Midbrain (tissue), 1 donor: ENCODE data around the gene HIF1A.
"Not testable (repeated sequence)": the region's sequence is repeated elsewhere in the genome, so short reads cannot be mapped to it uniquely, and the experiment has no call there.

ENCODE experiments used
- DNase-seq: peaks from one replicate; lab custom pipeline; 2025; lab: John Stamatoyannopoulos, UW

Gene HIF1A

DNA sequence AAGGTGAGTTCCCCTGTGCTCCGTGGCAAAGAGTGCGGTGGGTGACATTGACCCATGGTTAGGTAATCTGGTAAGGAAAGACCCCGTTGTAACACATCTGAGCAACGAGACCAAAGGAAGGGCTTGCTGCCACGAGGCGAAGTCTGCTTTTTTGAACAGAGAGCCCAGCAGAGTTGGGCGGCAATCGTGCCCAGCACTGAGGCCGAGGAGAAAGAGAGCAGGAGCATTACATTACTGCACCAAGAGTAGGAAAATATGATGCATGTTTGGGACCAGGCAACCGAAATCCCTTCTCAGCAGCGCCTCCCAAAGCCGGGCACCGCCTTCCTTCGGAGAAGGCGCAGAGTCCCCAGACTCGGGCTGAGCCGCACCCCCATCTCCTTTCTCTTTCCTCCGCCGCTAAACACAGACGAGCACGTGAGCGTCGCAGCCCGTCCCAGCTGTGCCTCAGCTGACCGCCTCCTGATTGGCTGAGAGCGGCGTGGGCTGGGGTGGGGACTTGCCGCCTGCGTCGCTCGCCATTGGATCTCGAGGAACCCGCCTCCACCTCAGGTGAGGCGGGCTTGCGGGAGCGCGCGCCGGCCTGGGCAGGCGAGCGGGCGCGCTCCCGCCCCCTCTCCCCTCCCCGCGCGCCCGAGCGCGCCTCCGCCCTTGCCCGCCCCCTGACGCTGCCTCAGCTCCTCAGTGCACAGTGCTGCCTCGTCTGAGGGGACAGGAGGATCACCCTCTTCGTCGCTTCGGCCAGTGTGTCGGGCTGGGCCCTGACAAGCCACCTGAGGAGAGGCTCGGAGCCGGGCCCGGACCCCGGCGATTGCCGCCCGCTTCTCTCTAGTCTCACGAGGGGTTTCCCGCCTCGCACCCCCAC lies at the start of gene HIF1A:
TSS of gene HIF1A (plus strand) at position 684 of the 865 bp plus-strand sequence. CDS start 292 bp downstream, outside the sequence.
- peak; percentile 96 for DNase-seq

DNA sequence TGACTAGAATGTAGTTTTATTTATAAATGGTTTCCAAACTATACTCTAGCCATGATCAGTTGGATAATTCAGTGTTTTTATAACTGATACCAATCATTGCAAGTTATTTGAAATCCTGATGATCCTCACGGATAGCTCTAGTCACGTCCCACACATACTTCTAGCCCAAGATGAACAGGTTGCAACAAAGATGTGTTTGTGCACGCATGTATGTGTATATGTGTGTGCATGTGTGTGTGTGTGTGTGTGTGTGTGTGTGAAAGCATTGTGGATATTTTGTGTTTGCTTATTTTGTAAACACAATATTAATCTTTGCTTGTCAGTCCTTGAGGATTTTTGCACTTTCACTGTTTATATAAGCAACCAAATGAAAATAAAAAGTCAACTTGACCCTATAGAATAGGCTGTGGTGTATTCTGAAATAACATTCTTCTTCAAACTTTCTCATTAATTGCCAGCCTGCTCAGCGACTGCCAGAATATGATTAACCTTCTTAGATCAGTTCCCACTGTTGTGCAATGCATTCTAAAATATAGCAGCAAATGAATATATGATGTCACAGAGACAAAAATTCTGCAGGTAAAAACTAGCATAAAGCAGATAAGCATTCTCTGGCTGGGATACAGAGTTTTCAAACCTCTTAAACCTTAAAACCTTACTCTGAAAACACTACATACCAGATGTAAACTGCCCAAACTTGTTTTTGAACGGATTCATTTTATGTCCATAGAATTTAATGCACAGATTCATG lies 48.8 kb upstream of the HIF1A start:
- DNase-seq, result no peak

DNA sequence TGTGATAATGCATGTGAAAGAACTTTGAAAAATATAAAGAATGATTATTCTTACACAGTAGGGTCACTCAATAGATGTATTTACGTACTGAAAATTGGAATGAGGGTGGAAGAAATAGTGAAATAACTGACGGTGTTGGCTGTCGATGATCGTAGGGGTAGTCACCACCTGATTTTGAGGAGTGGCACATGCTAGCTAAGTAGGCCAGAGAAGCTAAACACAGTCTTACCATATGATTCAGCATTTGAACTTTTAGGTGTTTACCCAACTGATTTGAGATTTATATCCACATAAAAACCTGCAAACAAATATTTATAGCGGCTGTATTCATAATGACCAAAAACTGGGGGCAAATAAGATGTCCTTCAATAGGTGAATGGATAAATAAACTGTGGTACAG lies 47.6 kb upstream of the HIF1A start:
- DNase-seq, result no peak

DNA sequence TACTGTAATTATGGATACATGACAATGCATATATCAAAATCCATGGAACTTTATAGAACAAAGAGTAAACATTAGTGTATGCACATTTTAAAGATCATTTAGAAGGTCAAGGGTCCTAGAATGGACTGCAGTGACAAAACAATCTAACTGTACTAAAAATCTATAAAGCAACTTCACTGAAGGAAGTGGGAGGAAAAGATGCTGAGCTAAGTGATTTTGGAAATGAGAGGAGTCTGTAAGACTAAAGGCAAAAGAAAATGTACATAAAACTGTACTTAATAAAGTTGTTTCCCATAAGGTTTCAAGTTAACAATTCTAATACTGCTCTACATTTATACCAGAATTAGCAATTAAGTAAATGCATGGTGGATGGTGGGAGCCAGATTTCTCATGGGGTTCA lies 46.9 kb upstream of the HIF1A start:
- no peak for DNase-seq

DNA sequence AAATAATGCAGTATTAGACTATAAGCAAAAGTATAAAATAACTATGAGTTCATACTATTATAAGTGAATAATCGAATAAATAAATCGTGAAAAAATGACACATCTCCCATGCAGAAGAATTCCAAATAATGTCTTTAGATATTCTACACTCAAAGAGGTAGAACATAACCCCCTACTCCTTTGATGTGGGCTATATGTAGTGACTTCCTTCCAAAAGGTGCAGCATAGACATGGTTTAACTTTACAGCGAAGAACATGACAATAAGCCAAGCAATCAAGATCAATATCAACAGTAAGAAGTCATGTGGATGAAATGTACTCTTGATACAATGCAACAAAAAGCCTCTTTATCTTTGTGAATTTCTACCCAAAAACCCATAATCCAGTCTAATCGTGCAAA lies 46.0 kb upstream of the HIF1A start:
- no peak for DNase-seq

DNA sequence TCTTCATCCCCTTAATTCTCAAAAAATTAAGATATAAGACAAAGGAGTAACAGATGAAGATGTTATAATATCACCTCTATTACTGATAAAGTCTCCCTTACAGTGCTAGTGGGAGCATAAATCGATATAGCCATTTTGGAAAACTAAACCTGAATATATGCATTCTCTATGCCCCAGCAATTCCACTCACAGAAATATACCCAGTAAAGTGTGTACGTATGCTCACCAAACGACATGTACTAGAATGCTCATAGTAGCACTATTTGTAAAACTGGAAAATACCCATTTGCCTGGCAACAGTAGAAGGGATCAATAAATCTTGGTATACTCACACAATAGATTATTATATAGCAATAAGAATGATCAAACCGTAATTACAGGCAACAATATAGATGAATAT lies 44.0 kb upstream of the HIF1A start:
- DNase-seq, result no peak

DNA sequence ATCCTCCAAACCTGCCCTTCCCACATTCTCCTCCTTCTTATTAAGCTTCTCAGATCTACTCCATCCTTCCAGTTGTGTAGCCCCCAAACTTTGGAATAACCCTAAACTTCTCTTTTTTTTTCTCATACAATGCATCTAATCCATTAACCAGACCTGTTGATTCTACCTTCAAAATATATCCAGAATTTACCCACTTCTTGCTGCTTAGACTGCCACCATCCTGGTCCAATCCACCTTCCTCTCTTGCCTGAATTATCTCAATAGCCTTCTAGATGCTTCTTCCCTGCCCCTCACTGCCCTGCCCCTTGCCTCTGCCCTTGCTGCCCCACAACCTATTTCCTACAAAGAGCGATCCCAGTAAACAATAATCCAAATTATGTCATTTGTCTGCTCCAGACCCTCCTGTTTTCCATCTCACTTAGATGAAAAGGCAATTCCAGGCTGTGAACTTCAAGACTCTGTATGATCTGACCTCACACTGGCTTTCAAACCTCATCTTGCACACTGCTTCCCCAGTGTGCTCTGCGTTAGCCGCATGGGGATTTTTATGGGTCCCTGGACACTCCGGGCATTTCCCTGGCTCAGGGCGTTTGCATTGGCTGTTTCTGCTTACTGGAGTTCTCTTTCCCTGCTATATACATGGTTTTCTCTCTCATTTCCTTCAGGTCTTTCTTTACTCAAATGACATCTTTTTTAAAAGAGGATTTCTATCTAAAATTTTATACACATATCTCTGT lies 42.6 kb upstream of the HIF1A start:
- no peak for DNase-seq

DNA sequence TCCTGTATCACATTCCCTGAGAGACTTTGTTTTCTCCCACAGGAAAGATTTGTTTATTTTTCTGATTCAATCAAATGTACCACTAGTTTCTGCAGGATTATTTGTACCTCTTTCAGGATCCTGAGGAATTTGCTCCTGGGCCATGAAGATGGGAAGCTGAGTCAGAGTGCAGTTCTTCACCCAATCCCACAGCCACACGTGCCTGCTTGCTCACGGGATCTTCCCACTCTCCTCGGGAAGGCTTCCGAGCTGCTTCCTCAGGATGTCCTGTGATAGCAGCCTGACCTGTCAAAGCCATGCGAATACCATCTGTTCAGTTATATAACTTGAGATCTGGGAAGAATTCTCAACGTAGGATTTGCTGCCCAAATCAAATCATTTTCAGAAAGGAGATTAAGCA lies 41.8 kb upstream of the HIF1A start:
- no peak for DNase-seq

DNA sequence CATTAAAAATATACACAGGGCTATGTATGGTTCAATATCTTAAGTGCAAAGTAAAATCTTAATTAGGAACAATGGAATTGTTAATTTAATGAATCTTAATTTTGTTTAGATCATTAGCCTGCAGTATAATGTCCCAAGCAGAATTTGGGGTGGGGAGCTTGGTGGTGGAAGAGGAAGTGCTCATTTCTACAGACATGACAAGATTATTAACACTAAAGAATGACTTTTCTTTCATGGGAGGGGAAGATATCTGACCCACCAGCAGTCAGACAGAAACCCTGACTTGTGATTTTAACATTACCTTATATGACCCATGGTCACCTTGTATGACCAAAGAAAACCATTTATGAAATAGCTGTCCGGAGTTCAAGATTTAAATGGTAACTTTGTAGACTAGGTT lies 41.3 kb upstream of the HIF1A start:
- no peak for DNase-seq

DNA sequence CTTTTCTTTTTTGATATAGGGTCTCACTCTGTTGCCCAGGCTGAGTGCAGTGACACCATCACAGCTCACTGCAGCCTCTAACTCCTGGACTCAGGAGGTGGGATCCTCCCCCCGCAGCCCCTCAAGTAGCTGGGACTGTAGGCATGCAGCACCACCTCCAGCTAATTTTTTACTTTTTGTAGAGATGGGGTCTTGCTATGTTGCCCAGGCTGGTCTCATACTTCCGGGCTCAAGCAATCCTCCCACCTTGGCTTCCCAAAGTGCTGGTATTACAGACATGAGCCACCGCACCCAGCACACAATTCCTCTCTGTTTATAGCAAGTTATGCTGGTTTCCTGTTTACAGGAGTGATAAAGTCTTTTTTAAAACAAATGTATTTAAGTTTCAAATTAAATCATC lies 39.5 kb upstream of the HIF1A start:
- no peak for DNase-seq

DNA sequence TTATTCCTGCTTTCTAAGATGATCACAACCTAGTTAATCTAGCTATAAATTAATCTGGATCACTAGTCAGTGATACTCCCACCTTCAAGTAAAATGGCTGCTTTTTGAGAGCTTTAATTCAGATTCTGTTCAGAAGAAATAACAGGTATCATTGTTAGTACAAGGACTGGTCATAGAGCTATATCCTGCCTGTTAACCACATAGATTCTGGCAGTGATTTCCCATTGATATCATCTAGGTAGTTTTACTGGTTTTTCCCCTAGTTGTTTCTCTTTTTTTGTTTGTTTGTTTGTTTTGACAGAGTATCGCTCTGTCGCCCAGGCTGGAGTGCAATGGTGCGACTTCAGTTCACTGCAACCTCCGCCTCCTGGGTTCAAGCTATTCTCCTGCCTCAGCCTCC lies 39.0 kb upstream of the HIF1A start:
- no peak for DNase-seq

DNA sequence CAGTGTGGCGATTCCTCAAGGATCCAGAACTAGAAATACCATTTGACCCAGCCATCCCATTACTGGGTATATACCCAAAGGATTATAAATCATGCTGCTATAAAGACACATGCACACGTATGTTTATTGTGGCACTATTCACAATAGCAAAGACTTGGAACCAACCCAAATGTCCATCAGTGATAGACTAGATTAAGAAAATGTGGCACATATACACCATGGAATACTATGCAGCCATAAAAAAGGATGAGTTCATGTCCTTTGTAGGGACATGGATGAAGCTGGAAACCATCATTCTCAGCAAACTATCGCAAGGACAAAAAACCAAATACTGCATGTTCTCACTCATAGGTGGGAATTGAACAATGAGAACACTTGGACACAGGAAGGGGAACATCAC lies 37.2 kb upstream of the HIF1A start:
- not testable (repeated sequence) for DNase-seq

DNA sequence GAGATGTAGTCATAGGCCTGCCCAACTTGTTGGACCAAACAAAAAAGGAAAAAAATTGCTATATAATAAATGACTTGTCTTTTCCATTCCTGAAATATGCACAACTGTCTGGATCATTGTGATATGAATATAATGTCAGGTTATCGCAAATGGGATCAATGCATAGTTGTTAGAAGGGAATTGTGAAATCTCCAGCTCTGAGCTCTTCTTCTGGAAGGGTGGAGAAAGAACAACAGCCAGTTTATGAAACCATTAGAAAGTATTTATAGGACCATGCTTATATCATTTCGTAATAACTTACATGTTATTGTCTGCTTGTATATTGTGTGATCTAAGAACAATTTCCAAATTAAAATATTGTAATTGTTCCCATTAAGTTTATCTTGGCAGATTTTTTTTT lies 35.7 kb upstream of the HIF1A start:
- DNase-seq, result no peak

DNA sequence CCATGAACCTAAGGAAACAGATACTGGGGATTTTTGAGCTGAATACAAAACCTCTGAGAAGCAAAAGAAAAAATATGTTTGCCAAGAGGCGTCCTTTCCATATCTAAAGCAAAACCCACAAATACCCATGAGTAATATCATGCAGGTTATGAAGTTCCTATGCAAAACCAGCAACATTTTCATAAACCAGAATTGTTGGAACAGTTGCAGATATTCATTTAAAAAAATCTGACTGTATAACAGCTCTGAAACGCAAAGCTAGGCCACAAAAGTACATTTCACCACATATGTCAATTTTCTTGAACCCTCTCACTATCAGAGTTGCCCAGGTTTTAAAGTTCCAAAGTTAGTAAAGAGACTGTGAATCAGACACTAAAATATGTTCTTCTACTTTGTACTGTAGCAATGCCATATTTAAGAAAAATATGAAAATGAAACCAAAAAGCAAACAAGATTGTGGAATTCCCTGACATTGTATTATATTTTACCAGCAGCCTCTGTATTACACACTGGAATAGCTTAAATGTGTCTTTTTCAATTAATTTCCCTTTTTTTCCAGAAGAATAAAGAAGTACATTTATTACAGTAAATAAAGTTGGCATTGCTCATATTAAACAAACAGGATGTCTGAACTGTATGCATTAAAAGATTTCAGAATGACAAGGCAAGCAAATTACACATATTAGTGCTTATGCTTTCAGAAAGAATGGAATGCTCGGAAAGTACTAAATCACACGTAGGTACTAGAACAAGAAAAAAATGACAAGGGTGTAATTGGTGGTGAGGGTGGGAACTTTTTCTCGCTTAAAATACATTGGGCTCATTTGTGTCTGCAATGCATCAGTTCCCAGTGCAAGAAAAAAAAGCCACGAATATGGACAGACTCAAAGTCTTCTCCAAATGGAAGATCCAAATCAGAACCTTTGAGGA lies 33.6 kb upstream of the HIF1A start:
- DNase-seq, result no peak

DNA sequence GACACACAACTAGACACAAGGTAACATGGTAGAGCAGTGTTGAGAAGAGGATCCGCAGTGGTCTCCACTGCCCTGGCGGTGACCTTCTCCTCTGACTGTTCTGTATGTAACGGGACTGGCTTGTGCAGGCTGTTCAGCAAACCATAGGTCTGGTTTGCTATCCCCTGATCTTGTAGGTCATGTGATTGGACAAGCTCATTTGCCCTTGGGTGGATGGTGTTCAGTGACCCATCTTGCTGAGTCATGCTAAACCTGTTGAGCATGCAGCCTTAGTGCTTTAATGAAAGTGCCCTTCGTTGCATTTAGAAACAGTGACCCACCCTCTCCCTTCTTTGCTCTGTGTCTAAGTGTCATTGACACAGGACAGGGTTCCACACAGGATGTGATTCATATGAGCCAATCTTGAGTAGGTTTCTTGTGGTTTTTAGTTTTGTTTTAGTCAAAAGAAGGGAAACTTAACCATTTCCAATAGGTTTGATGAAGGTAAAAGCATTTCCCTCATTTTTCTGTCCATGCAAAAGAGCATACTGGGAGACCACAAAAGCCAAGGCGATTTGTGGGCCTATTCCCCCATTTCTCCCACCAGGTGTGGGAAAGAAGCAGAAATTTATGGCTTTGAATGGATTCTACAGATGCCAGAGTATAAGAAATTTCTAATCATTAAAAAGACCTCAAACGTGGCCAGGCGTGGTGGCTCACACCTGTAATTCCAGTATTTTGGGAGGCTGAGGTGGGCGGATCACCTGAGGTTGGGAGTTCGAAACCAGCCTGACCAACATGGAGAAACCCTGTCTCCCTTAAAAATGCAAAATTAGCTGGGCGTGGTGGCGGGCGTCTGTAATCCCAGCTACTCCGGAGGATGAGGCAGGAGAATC lies 32.6 kb upstream of the HIF1A start:
- no peak for DNase-seq

DNA sequence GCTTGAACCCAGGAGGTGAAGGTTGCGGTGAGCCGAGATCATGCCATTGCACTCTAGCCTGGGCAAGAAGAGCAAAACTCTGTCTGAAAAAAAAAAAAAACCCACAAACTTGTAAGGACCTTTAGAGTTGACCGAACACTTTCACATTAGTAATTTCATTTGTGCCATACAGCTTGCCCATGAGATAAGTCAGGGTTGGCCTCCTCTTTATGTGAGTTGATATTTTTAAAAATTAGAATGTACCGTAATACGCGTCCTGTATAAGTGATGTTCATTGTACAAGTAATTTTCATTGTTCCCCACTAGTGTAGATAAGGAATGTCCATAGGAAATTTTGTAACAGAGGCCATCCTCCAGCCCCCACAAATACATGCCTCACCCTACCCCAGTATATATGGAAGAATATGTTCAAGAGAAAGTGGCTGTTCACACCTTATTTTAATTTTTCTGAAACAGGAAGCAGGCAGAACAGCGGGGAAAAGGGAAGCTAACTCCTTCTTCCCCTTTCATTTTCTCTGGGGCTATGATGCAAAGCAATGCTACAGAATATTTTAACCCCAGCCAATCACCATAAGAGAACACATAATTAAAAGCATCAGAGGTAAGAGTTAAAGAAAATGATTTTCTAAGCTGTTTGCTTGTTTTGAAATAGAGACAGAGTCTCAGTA lies 31.9 kb upstream of the HIF1A start:
- DNase-seq, result no peak

DNA sequence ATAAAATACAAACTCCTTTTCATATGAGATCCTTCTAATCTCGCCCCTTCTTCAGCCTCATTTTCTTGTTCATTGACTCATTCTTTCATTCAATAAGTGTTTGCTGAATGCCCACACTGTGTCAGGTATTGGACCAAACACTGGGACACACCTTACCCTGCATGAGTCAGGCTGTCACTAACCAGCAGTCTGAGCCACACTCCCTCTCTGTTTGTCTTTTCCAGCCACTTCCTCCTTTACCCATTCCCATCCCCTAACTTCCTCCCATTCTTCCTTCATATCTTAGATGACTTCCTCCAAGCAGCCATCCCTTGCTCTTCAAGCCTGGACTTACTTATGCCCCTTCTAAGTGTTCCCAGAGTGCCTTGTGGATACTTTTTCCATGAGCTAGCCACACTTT lies 27.0 kb upstream of the HIF1A start:
- DNase-seq, result no peak

DNA sequence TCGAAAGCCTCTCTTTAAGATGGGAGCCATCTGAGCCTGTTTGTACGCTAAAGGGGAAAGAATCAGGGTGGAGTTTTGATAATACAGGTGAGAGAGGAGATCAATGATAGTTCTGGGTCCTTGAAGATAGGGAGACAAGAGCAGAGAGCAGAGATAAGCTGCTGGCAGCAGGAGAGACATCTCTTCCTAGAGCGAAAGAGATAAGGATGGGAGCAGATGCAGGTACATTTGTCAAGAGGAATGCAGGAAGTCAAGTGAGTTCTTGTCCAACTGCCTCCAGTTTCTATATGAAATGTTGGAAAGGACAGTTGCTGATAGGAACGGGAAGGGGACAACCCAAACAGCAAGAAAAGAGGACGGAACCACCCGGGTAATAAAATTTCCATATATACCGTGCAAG lies 24.7 kb upstream of the HIF1A start:
- DNase-seq, result no peak

DNA sequence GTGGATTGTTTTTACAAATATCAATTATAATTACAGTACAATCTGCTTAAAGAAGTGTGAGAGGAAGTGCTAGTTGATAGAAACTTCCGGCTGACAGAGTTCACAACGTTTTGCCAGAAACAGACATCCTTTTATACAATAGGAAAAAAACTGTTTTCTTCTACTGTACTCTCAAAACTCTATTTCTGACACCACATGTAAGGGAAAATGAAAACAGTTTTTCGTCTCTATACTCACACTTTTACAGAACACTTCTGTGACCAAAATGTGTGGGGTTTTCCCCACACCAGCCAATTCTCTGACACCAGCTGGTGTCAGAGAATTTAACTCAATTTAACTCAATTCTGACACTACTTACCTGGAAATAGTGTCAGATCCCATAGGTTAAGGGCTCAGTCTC lies 24.2 kb upstream of the HIF1A start:
- no peak for DNase-seq

DNA sequence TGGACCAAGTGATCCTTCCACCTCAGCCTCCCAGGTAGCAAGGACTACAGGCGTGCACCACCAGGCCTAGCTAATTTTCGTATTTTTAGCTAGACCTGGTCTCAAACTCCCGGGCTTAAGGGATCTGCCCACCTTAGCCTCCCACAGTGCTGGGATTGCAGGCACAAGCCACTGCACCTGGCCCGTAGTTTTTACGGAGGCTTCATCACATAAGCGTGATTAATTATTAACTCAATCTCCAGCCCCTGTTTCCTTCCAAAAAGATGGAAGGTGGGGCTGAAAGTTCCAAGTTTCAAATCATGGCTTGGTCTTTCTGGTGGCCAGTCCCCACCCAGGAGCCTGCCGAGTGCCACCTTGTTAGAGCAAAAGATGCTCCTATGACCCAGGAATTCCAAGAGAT lies 22.5 kb upstream of the HIF1A start:
- DNase-seq, result no peak
